ENCODE data around the gene SHC3. TPM values are rescaled to one million over a fixed set of nuclear protein-coding genes. Genes with fewer than 3 reads are reported as not detected.

The SHC3 gene
- total RNA-seq, 1 experiment from 2014 or later = 1.8 TPM

GRCh38 chr9:89002987-89003386 lies 175.6 kb downstream of the SHC3 start:
- Mint-ChIP-seq H3K4me3 (no peak overlapping the region), H3K9me3 (no peaks in the 10 kb centered on the region), H3K27me3 (ENCODE audit: low read depth) (peaks cover 2% of the 10 kb centered on the region), H3K4me1 (peaks cover 13 to 23% of the 10 kb centered on the region in 2 experiments), H3K36me3 (ENCODE audit: insufficient read depth in 1 of 3, low read depth in 3 of 3) (peaks cover 6 to 13% (median 8%) of the 10 kb centered on the region in 3 experiments; a peak in 5 of 7 replicates), H3K27ac (no peak overlapping the region)
- Histone ChIP-seq H4K8ac (replicated peaks; ENCODE audit: insufficient read length, low read depth, low read length) (no peak overlapping the region), H3K14ac (ENCODE audit: insufficient read depth, low read length) (no peak overlapping the region), H2BK120ac (ENCODE audit: low read depth, low read length, poor library complexity, severe bottlenecking) (no peak overlapping the region), H3K4me2 (ENCODE audit: insufficient read depth, insufficient read length, low read length) (no peak overlapping the region), H4K5ac (ENCODE audit: insufficient read length, low read depth, low read length) (no peak overlapping the region), H2BK15ac (ENCODE audit: low read depth, low read length) (no peak overlapping the region), H3T11ph (ENCODE audit: low read length) (no peak overlapping the region), H3K27ac (ENCODE audit: insufficient read length, low read depth, low read length) (no peak overlapping the region), H2BK20ac (ENCODE audit: low read depth, low read length, poor library complexity, severe bottlenecking) (no peak overlapping the region), H4K20me1 (ENCODE audit: control insufficient read depth, insufficient read depth, insufficient read length) (no peaks in the 10 kb centered on the region), H4K91ac (ENCODE audit: insufficient read length, low read depth, low read length) (no peak overlapping the region), H2AFZ (ENCODE audit: low read length) (no peak overlapping the region), H3K79me2 (ENCODE audit: insufficient read depth, low read length) (no peaks in the 10 kb centered on the region), H3K27me3 (ENCODE audit: insufficient read depth, low read length) (no peaks in the 10 kb centered on the region), H3K23me2 (ENCODE audit: insufficient read length, low read depth, low read length, poor library complexity, severe bottlenecking) (no peaks in the 10 kb centered on the region), H3K18ac (ENCODE audit: insufficient read length, low read depth, low read length) (no peak overlapping the region), H3K79me1 (ENCODE audit: insufficient read depth, low read depth, low read length, poor library complexity, severe bottlenecking) (no peaks in the 10 kb centered on the region), H3K4me1 (ENCODE audit: insufficient read depth, low read length) (no peaks in the 10 kb centered on the region), H3K9me3 (ENCODE audit: control insufficient read depth, low read depth, low read length) (no peaks in the 10 kb centered on the region), H3K9ac (ENCODE audit: extremely low read depth, insufficient read length, low read length) (no peak overlapping the region), H2BK5ac (ENCODE audit: insufficient read length, low read length) (no peak overlapping the region), H2BK12ac (ENCODE audit: insufficient read length, low read depth, low read length) (no peak overlapping the region), H3K23ac (ENCODE audit: insufficient read length, low read depth, low read length) (no peak overlapping the region), H3K56ac (ENCODE audit: insufficient read length, low read depth, low read length) (no peak overlapping the region), H3K4ac (ENCODE audit: low read depth, low read length) (no peak overlapping the region), H2AK5ac (ENCODE audit: insufficient read length, low read length) (no peak overlapping the region)
- TF ChIP-seq CTCF (conservative IDR thresholded peaks at IDR 0.05) = no peak
- no peak for DNase-seq
- no CpG with 5 or more reads among the region's 6 CpGs for WGBS (ENCODE audit: extremely low coverage, insufficient read length, low lambda C conversion rate)

Measured in H9 (cell line).